ENCODE data around the gene CXCL13.

The CXCL13 gene

GRCh38 chr4:77593101-77593500 lies 12.5 kb upstream of the CXCL13 start:
- Mint-ChIP-seq H3K4me3 (no peak overlapping the region), H3K27ac (peak overlapping the region; percentile 80), H3K9me3 (no peaks in the 10 kb centered on the region), H3K4me1 (peaks cover 22% of the 10 kb centered on the region), H3K36me3 (no peaks in the 10 kb centered on the region), H3K27me3 (peaks cover 9% of the 10 kb centered on the region)

DNA sequence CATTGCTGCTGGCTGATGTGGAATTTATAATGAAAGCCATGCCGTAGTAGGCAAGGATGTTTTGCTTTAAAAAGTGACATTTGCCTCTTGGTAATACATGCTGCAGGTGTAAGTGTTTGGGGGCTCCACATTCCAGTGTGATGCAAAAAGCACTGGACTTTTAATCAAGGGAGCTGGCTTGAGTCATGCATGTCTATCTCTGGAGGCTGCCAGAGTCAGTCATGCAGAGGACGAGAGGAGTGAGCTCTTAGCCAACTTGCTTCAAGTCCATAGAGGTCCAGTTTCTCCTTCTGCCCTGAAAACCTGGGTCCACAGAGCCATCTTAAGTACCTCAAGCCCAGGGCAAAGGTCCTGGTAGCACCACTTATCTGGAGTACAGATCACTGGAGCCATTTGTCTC lies 11.6 kb upstream of the CXCL13 start:
- Mint-ChIP-seq H3K36me3 (no peaks in the 10 kb centered on the region), H3K27me3 (peaks cover 9% of the 10 kb centered on the region), H3K4me1 (peaks cover 17% of the 10 kb centered on the region), H3K9me3 (no peaks in the 10 kb centered on the region), H3K27ac (no peak overlapping the region), H3K4me3 (no peak overlapping the region)

GRCh38 chr4:77595364-77595973 lies 10.2 kb upstream of the CXCL13 start:
- peaks cover 17% of the 10 kb centered on the region for H3K4me1 Mint-ChIP-seq
- peaks cover 9% of the 10 kb centered on the region for H3K27me3 Mint-ChIP-seq

DNA sequence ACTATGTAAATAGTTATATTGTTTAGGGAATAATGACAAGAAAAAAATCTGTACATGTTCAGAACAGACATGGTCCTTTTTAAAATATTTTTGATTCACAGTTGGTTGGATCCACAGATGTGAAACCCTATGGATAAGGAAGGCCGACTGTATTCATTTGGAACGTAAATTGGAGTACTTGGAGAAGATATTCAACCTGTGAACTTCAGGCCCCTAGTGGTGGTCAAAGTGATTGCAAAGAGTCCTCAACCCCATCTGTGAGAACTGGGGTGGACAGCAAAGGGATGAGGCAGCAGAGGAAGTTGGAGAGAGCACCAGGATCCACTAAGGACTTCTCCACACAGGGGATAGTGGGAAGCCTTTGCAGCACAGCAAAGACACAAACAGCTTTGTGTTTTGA lies 6.2 kb upstream of the CXCL13 start:
- Mint-ChIP-seq H3K36me3 (no peaks in the 10 kb centered on the region), H3K4me1 (peaks cover 4% of the 10 kb centered on the region), H3K27me3 (peaks cover 7% of the 10 kb centered on the region), H3K27ac (no peak overlapping the region), H3K4me3 (no peak overlapping the region), H3K9me3 (no peaks in the 10 kb centered on the region)

More at GRCh38 chr4:77595364-77595973, 10.2 kb upstream of the CXCL13 start:
- H3K4me3 Mint-ChIP-seq = no peak overlapping the region
- H3K27ac Mint-ChIP-seq = no peak overlapping the region
- no peaks in the 10 kb centered on the region for H3K36me3 Mint-ChIP-seq
- H3K9me3 Mint-ChIP-seq = no peaks in the 10 kb centered on the region

DNA sequence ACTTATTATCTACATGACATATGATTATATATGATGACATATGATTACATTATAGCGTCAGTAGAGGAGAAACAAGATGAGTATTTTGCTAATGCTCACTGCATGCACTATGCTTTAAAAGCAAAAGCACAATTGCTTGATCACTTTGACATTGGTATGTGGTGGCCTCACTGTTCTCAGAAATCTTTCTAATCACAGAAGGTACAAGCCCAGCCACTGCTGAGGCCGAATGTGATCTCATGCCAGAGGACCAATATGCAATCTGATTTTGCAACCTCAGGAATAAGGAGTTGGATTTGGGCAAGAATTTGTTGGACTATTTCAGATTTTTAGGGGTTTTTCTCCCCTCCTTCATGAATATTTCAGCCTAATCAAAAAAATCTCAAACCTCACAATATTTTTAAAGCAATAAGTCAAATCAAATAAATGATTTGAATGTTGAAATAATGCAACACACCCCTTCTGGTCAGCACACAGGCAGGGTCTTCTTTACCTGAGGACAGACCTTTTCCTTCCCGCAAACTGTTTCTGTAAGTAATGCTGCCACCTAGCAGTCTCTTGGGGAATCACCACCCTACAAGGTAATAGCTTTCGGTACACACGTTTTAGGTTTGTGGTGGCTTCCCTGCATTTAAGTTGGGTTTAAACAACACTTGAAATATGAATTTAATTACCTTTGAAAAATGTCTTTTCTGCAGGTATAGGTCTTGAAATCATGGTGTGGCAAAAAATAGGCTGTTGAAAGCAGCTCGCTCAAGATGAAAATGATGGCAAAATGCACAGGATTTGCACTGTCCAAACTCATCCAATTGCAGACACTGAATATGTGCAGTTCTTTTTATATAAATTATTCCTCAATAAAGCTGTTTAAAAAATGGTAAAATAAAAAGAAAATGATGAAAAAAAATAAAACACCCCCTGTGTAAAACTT lies 4.8 kb upstream of the CXCL13 start:
- no peak overlapping the region for H3K27ac Mint-ChIP-seq
- H3K36me3 Mint-ChIP-seq = no peaks in the 10 kb centered on the region
- peaks cover 4% of the 10 kb centered on the region for H3K27me3 Mint-ChIP-seq
- no peaks in the 10 kb centered on the region for H3K9me3 Mint-ChIP-seq
- H3K4me1 Mint-ChIP-seq = peaks cover 1% of the 10 kb centered on the region
- H3K4me3 Mint-ChIP-seq = no peak overlapping the region

DNA sequence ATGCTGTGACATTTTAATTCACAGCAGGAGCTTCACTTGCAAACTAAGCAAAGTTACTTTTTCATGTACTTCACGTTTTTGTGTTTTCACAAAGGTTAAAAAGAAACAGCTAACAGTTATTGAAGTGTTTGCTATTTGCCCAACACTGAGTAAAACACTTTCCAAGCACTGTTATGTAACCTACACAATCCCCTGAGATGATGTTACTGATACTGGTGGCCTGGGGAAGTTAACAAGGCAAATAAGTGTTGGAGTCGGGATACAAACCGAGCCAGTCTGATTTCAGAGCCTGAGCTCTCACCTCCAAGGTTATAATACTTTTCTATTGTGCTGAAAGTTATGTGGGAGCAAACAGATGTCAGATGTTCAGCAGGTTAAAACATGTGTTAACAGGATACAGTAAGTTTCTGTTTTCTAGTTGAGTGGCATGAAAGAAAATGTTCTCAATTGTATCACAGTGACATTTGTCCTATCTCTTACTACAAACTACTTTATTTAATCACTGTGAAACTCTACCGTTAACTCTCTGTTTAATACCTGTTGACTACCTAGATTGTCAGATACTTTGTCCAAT lies 3.9 kb upstream of the CXCL13 start:
- no peaks in the 10 kb centered on the region for H3K9me3 Mint-ChIP-seq
- no peaks in the 10 kb centered on the region for H3K4me1 Mint-ChIP-seq
- H3K27me3 Mint-ChIP-seq = peaks cover 3% of the 10 kb centered on the region
- H3K4me3 Mint-ChIP-seq = no peak overlapping the region
- H3K36me3 Mint-ChIP-seq = no peaks in the 10 kb centered on the region
- no peak overlapping the region for H3K27ac Mint-ChIP-seq

- Mint-ChIP-seq H3K36me3 (no peaks in the 10 kb centered on the region), H3K27ac (no peak overlapping the region), H3K9me3 (no peaks in the 10 kb centered on the region), H3K27me3 (peaks cover 12% of the 10 kb centered on the region), H3K4me3 (no peak overlapping the region), H3K4me1 (no peaks in the 10 kb centered on the region)
Measured at GRCh38 chr4:77613267-77613666, 7.6 kb downstream of the CXCL13 start.

- no peak overlapping the region for H3K4me3 Mint-ChIP-seq
Measured at GRCh38 chr4:77615153-77615552, 9.5 kb downstream of the CXCL13 start.

DNA sequence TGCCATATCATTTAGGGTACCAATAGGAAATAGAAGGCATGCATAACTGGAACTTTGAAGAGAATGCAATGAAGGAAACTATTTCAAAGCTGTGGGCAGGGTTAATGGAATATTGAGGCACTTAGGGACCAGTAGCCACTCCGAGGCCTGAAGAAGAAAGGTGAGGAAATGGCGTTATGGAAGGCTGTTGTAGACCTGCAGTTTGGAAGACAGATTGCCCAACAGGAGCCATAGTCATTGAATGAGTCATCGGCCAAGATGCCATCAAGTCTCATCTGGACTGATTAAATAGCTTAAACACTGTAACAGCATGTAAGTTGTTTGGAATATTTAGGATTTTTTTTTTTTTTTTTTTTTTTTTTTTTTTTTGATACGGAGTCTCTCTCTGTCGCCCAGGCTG lies 11.6 kb downstream of the CXCL13 start:
- Mint-ChIP-seq H3K27ac (no peak overlapping the region), H3K4me3 (no peak overlapping the region), H3K4me1 (peaks cover 9% of the 10 kb centered on the region), H3K36me3 (no peaks in the 10 kb centered on the region), H3K27me3 (peaks cover 11% of the 10 kb centered on the region), H3K9me3 (no peaks in the 10 kb centered on the region)

More at GRCh38 chr4:77615153-77615552, 9.5 kb downstream of the CXCL13 start:
- no peak overlapping the region for H3K27ac Mint-ChIP-seq
- peaks cover 15% of the 10 kb centered on the region for H3K27me3 Mint-ChIP-seq
- no peaks in the 10 kb centered on the region for H3K36me3 Mint-ChIP-seq
- H3K9me3 Mint-ChIP-seq = no peaks in the 10 kb centered on the region
- H3K4me1 Mint-ChIP-seq = peaks cover 9% of the 10 kb centered on the region

DNA sequence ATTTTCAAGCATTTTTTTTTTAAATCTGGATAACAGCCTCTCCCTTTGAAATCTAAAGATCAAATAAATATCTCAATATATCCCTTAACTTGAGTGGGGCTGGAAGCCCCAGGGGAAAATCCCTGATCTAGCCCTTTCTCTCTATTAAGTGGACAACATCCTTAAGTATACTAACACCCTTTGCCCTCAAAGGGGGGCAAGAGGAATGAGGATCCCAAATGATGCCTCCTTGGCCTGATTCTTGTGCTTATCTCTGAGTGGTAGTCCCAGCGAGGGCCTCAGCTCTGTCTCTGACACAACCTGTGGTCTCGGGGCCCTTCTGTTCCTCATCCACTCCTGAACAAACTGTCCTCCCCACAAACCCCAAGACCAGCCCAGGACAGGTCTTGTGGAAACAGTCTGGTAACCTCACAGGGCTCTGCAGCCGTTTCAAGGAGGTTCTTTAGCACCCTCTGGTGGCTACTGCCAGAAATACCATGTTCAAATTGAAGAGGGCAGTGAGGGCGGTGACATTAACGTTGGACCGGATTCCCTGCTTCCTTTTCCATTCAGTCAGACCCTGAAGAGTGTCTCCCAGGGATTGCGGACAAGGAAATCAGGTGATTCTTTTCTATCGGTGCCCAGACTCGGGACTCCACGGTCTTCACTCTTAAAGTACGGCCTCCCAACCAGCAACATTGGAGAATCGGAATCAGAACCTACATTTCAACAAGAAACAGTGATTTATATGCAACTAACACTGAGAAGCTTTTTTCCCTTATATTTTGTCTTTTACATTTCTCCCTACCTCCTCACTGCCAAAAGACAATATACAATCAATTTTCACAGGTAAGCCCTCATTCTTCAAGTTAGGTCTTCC lies 13.0 kb downstream of the CXCL13 start:
- H3K4me3 Mint-ChIP-seq = no peak overlapping the region
- peaks cover 6% of the 10 kb centered on the region for H3K27me3 Mint-ChIP-seq
- no peak overlapping the region for H3K27ac Mint-ChIP-seq
- no peaks in the 10 kb centered on the region for H3K9me3 Mint-ChIP-seq
- H3K4me1 Mint-ChIP-seq = peaks cover 9% of the 10 kb centered on the region
- no peaks in the 10 kb centered on the region for H3K36me3 Mint-ChIP-seq

GRCh38 chr4:77619408-77619807 lies 13.8 kb downstream of the CXCL13 start:
- H3K4me1 Mint-ChIP-seq = peaks cover 9% of the 10 kb centered on the region
- H3K4me3 Mint-ChIP-seq = no peak overlapping the region
- peaks cover 6% of the 10 kb centered on the region for H3K27me3 Mint-ChIP-seq
- H3K9me3 Mint-ChIP-seq = no peaks in the 10 kb centered on the region
- no peak overlapping the region for H3K27ac Mint-ChIP-seq
- H3K36me3 Mint-ChIP-seq = no peaks in the 10 kb centered on the region

- Mint-ChIP-seq H3K36me3 (no peaks in the 10 kb centered on the region), H3K9me3 (no peaks in the 10 kb centered on the region), H3K27ac (no peak overlapping the region), H3K27me3 (peaks cover 6% of the 10 kb centered on the region), H3K4me1 (peaks cover 9% of the 10 kb centered on the region), H3K4me3 (no peak overlapping the region)
Measured at GRCh38 chr4:77621254-77621653, 15.6 kb downstream of the CXCL13 start.

DNA sequence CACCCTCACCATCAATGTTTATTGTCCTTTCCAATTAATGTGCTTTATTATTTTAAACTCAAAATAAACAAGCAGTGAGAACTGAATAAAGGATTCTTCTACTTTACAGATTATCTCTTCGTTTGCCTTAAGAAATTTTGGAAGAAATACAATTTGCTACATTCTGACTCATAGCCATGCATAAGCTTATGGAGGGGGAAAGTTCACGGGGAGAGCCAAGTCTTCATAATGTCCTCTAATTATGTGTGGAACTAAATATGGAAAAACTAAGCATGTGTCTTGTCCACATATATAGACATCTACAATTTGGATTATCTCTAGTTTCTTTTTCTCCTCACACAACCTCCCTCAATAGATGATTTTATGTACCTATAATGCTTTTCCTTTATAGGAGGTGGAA lies 17.5 kb downstream of the CXCL13 start:
- Mint-ChIP-seq H3K9me3 (no peaks in the 10 kb centered on the region), H3K27ac (no peak overlapping the region), H3K4me3 (no peak overlapping the region), H3K27me3 (peaks cover 6% of the 10 kb centered on the region), H3K36me3 (no peaks in the 10 kb centered on the region), H3K4me1 (peaks cover 9% of the 10 kb centered on the region)

- H3K4me1 Mint-ChIP-seq = peaks cover under 1% of the 10 kb centered on the region
- H3K9me3 Mint-ChIP-seq = no peaks in the 10 kb centered on the region
- no peak overlapping the region for H3K4me3 Mint-ChIP-seq
- peaks cover 2% of the 10 kb centered on the region for H3K27me3 Mint-ChIP-seq
- no peaks in the 10 kb centered on the region for H3K36me3 Mint-ChIP-seq
- no peak overlapping the region for H3K27ac Mint-ChIP-seq
Measured at GRCh38 chr4:77624213-77624612, 18.6 kb downstream of the CXCL13 start.

- Mint-ChIP-seq H3K9me3 (no peaks in the 10 kb centered on the region), H3K36me3 (no peaks in the 10 kb centered on the region)
Measured at GRCh38 chr4:77625485-77625884, 19.9 kb downstream of the CXCL13 start.

More at GRCh38 chr4:77625485-77625884, 19.9 kb downstream of the CXCL13 start:
- no peak overlapping the region for H3K4me3 Mint-ChIP-seq
- H3K27me3 Mint-ChIP-seq = no peaks in the 10 kb centered on the region
- H3K4me1 Mint-ChIP-seq = peaks cover 9% of the 10 kb centered on the region
- H3K27ac Mint-ChIP-seq = no peak overlapping the region

Measured in activated naive CD4-positive, alpha-beta T cell treated with anti-CD3 and anti-CD28 coated beads, Interleukin-2, amount 50 U/mL, for 24 hours (primary cell).